Left ventricle myocardium inferior (tissue), 1 donor: ENCODE data around the gene MIEF2. TPM values are rescaled to one million over a fixed set of nuclear protein-coding genes. Genes with fewer than 3 reads are reported as not detected.

ENCODE experiments used
- DNase-seq: peaks from one replicate; pipeline ENCODE4 v3.0.0-alpha.2; 2020
- H3K27ac ChIP-seq: fragments of 200-600 bp; replicated peaks from 2 replicates; pipeline ENCODE4 v1.8.0; 2021
- H3K27me3 ChIP-seq: fragments of 200-600 bp; 2 replicates; pipeline ENCODE4 v1.8.0; 2021; ENCODE audit warnings: low read depth
- H3K36me3 ChIP-seq: fragments of 200-600 bp; 2 replicates; pipeline ENCODE4 v1.8.0; 2021
- H3K4me1 ChIP-seq: fragments of 200-600 bp; 2 replicates; pipeline ENCODE4 v1.8.0; 2021
- H3K4me3 ChIP-seq: fragments of 200-600 bp; 2 replicates; pipeline ENCODE4 v1.8.0; 2021; ENCODE audit warnings: mild to moderate bottlenecking, moderate library complexity
- H3K9me3 ChIP-seq: fragments of 200-600 bp; replicated peaks from 2 replicates; pipeline ENCODE4 v1.8.0; 2021
- CTCF ChIP-seq: fragments of 200-600 bp; IDR thresholded peaks from 2 replicates; pipeline ENCODE4 v1.8.0; 2021; ENCODE audit warnings: antibody characterized with exemption, mild to moderate bottlenecking, borderline replicate concordance
- intact Hi-C: fragments of 100-400 bp; cut with micrococcal nuclease; formaldehyde crosslinking; loops from one replicate; pipeline ENCODE4 v1.11.0; 2022
- total RNA-seq: library from RNA; stranded (reverse); fragmentation: NEBNext Ultra II Directional; extraction: Animal tissue kit (Norgen Biotek cat#: 25700); gene quantifications from one replicate; pipeline ENCODE4 v1.2.1, GENCODE V29; 2021
- donor health status: DM: no; HTN: yes; CAD: no; lungs with severe emphysema.

MIEF2 gene
- total RNA-seq, 1 donor from 2014 or later, result 37.0 TPM

- H3K27ac ChIP-seq, result peak overlapping the region; percentile 100
- peak overlapping the region; percentile 93 for H3K4me3 ChIP-seq
- DNase-seq, result no peak
- intact Hi-C loops, result no loop called here
- H3K9me3 ChIP-seq, result no peaks in the 10 kb centered on the region
- peaks cover 70% of the 10 kb centered on the region for H3K4me1 ChIP-seq
- H3K36me3 ChIP-seq, result peaks cover 28% of the 10 kb centered on the region
- TF ChIP-seq CTCF, result no peak
- H3K27me3 ChIP-seq, result no peaks in the 10 kb centered on the region
Measured at GRCh38 chr17:18261659-18262058, 1.2 kb downstream of the MIEF2 start.

- TF ChIP-seq CTCF, result no peak
- Histone ChIP-seq H3K27ac (peak overlapping the region; percentile 100), H3K36me3 (peaks cover 28% of the 10 kb centered on the region), H3K4me3 (peak overlapping the region; percentile 93), H3K4me1 (peaks cover 65% of the 10 kb centered on the region), H3K27me3 (no peaks in the 10 kb centered on the region), H3K9me3 (no peaks in the 10 kb centered on the region)
- no peak for DNase-seq
- intact Hi-C loops, result no loop called here
Measured at GRCh38 chr17:18262111-18262510, 1.6 kb downstream of the MIEF2 start.

GRCh38 chr17:18262641-18263040, 2.2 kb downstream of the MIEF2 start:
- H3K4me3 ChIP-seq, result peak overlapping the region; percentile 93
- peaks cover 60% of the 10 kb centered on the region for H3K4me1 ChIP-seq
- TF ChIP-seq CTCF, result no peak
- no peaks in the 10 kb centered on the region for H3K27me3 ChIP-seq
- no peaks in the 10 kb centered on the region for H3K9me3 ChIP-seq
- H3K27ac ChIP-seq, result peak overlapping the region; percentile 100
- intact Hi-C loops, result no loop called here
- peak; percentile 58 for DNase-seq
- peaks cover 28% of the 10 kb centered on the region for H3K36me3 ChIP-seq

GRCh38 chr17:18263885-18264682, 3.6 kb downstream of the MIEF2 start:
- intact Hi-C loops, result no loop called here

GRCh38 chr17:18267366-18267765, 6.9 kb downstream of the MIEF2 start:
- peaks cover 18% of the 10 kb centered on the region for H3K4me1 ChIP-seq
- intact Hi-C loops, result no loop called here
- no peaks in the 10 kb centered on the region for H3K27me3 ChIP-seq
- H3K27ac ChIP-seq, result no peak overlapping the region
- H3K4me3 ChIP-seq, result no peak overlapping the region
- H3K9me3 ChIP-seq, result no peaks in the 10 kb centered on the region
- no peak for DNase-seq
- H3K36me3 ChIP-seq, result peaks cover 28% of the 10 kb centered on the region
- no peak for TF ChIP-seq CTCF

More at GRCh38 chr17:18263885-18264682, 3.6 kb downstream of the MIEF2 start:
- Histone ChIP-seq H3K27ac (no peak overlapping the region), H3K27me3 (no peaks in the 10 kb centered on the region), H3K36me3 (peaks cover 28% of the 10 kb centered on the region), H3K4me1 (peaks cover 46% of the 10 kb centered on the region), H3K9me3 (no peaks in the 10 kb centered on the region), H3K4me3 (no peak overlapping the region)
- no peak for TF ChIP-seq CTCF
- DNase-seq, result no peak
